GM12878 (cell line): Measurements from ENCODE around the gene ZNF451. TPM values are rescaled to one million over a fixed set of nuclear protein-coding genes. Genes with fewer than 3 reads are reported as not detected.

Experiments
- ATAC-seq: fragments of 200-7000 bp; cut with Tn5 transposase; 3 replicates; pipeline ENCODE4 v1.9.1; 2020; ENCODE audit warnings: mild to moderate bottlenecking, moderate library complexity
- BruUV-seq: library from RNA; stranded (reverse); fragments of 400-500 nt; replicated peaks from 2 replicates; lab custom pipeline; 2021; lab: Mats Ljungman, UMichigan
- CTCF ChIA-PET: fragments of 300-600 bp; sonication (Branson Sonifier 250); formaldehyde crosslinking; extraction: SDS; loops from one replicate; lab custom pipeline; 2021; ENCODE audit warnings: inconsistent platforms; lab: Yijun Ruan, JAX
- POLR2A ChIA-PET: fragments of 350-600 bp; formaldehyde crosslinking; extraction: SDS; loops from one replicate; lab custom pipeline; 2021; ENCODE audit warnings: inconsistent platforms; lab: Charles Lee
- RAD21 ChIA-PET: fragments of 300-600 bp; sonication (Branson Sonifier 250); formaldehyde crosslinking; loops from one replicate; lab custom pipeline; 2023; ENCODE audit warnings: antibody characterized with exemption; ENCODE audit not compliant: unreplicated experiment; lab: Charles Lee
- SMC1A ChIA-PET: fragments of 300-600 bp; sonication (Branson Sonifier 250); formaldehyde crosslinking; loops from one replicate; lab custom pipeline; 2023; ENCODE audit not compliant: unreplicated experiment, uncharacterized antibody; lab: Charles Lee
- DNase-seq: peaks from one replicate; pipeline ENCODE4 v3.0.0-alpha.2; 2011; ENCODE audit warnings: low read depth, low spot score
- FAIRE-seq: peaks from 3 replicates; lab custom pipeline; 2011; peaks lifted over from hg19 to GRCh38; lab: Jason Lieb, UNC
- H2AFZ ChIP-seq: 2 replicates; pipeline ENCODE4 v1.6.0; 2011; ENCODE audit warnings: low read depth, low read length, control low read depth; ENCODE audit not compliant: control insufficient read depth
- H3K27ac ChIP-seq: 2 replicates; pipeline ENCODE4 v1.5.1; 2011; ENCODE audit warnings: control low read depth; ENCODE audit not compliant: control insufficient read depth, insufficient read depth
- H3K27me3 ChIP-seq, 2 experiments: replicated peaks in 1 of 2; 2 replicates each; pipeline versions ENCODE4 v1.6.0 to v1.6.1; 2011; ENCODE audit warnings: low read length in 1 of 2; ENCODE audit not compliant: control insufficient read depth in 2 of 2, insufficient read depth in 2 of 2
- H3K36me3 ChIP-seq, 2 experiments: 2 replicates each; pipeline ENCODE4 v1.5.1; 2011; ENCODE audit warnings: low read length in 1 of 2; ENCODE audit not compliant: control insufficient read depth in 2 of 2, insufficient read depth in 2 of 2
- H3K4me1 ChIP-seq: 2 replicates; pipeline ENCODE4 v1.6.1; 2011; ENCODE audit warnings: mild to moderate bottlenecking, low read length, moderate library complexity, mixed read lengths; ENCODE audit not compliant: control insufficient read depth, insufficient read depth
- H3K4me2 ChIP-seq: 2 replicates; pipeline ENCODE4 v1.6.0; 2011; ENCODE audit warnings: control low read depth; ENCODE audit not compliant: control insufficient read depth, insufficient read depth
- H3K4me3 ChIP-seq: fragments of 200-600 bp; sonication (generic); 2 replicates; pipeline ENCODE4 v1.5.1; 2016
- H3K79me2 ChIP-seq: 2 replicates; pipeline ENCODE4 v1.6.0; 2011; ENCODE audit warnings: low read length; ENCODE audit not compliant: control insufficient read depth, insufficient read depth
- H3K9ac ChIP-seq: 2 replicates; pipeline ENCODE4 v1.8.0; 2011; ENCODE audit warnings: low read length, control low read depth, mixed read lengths; ENCODE audit not compliant: control insufficient read depth, insufficient read depth
- H3K9me3 ChIP-seq: replicated peaks from 3 replicates; pipeline ENCODE4 v1.5.1; 2011; ENCODE audit warnings: mild to moderate bottlenecking, low read length; ENCODE audit not compliant: control insufficient read depth, insufficient read depth
- H4K20me1 ChIP-seq: 2 replicates; pipeline ENCODE4 v1.6.0; 2011; ENCODE audit not compliant: control insufficient read depth, insufficient read depth
- BACH1 ChIP-seq: fragments of 450-650 bp; IDR thresholded peaks from 2 replicates; pipeline ENCODE4 v1.6.1; 2017; ENCODE audit warnings: mild to moderate bottlenecking, borderline replicate concordance
- BHLHE40 ChIP-seq, 2 experiments: fragments of 450-650 bp in 1 of 2; IDR thresholded peaks; 2 replicates each; pipeline ENCODE4 v1.6.1; 2011 to 2017; ENCODE audit warnings: low read depth in 2 of 2, borderline replicate concordance in 1 of 2, improper control_type of control experiment in 1 of 2, low read length in 1 of 2, mild to moderate bottlenecking in 1 of 2
- DPF2 ChIP-seq: fragments of 450-650 bp; IDR thresholded peaks from 2 replicates; pipeline ENCODE4 v1.6.1; 2017; ENCODE audit warnings: mild to moderate bottlenecking
- GATAD2B ChIP-seq: fragments of 450-650 bp; conservative IDR thresholded peaks from 2 replicates; pipeline ENCODE4 v1.6.1; 2017; ENCODE audit warnings: low read depth, mild to moderate bottlenecking, moderate library complexity
- IRF4 ChIP-seq: IDR thresholded peaks from 2 replicates; pipeline ENCODE4 v1.6.1; 2011; ENCODE audit warnings: low read depth, low read length
- JUND ChIP-seq: IDR thresholded peaks from 2 replicates; pipeline ENCODE4 v1.6.1; 2012; ENCODE audit warnings: low read depth, mild to moderate bottlenecking, low read length, improper control_type of control experiment, moderate library complexity
- KAT2A ChIP-seq: conservative IDR thresholded peaks from 2 replicates; pipeline ENCODE4 v1.6.1; 2011; ENCODE audit warnings: low read depth, low read length; ENCODE audit not compliant: control insufficient read depth
- MEF2A ChIP-seq: IDR thresholded peaks from 2 replicates; pipeline ENCODE4 v1.6.1; 2011; ENCODE audit warnings: low read depth, mild to moderate bottlenecking, low read length, moderate library complexity; ENCODE audit not compliant: insufficient read depth
- MEF2B ChIP-seq: fragments of 450-650 bp; IDR thresholded peaks from 2 replicates; pipeline ENCODE4 v1.6.1; 2018; ENCODE audit warnings: mild to moderate bottlenecking, moderate library complexity; ENCODE audit not compliant: partially characterized antibody, poor library complexity, severe bottlenecking
- PAX8 ChIP-seq: fragments of 450-650 bp; IDR thresholded peaks from 2 replicates; pipeline ENCODE4 v1.6.1; 2017; ENCODE audit warnings: mild to moderate bottlenecking, moderate library complexity
- SMAD5 ChIP-seq: IDR thresholded peaks from 2 replicates; pipeline ENCODE4 v1.6.1; 2016; ENCODE audit warnings: antibody characterized with exemption, low read depth
- SP1 ChIP-seq: IDR thresholded peaks from one replicate; pipeline ENCODE4 v1.6.1; 2011; ENCODE audit warnings: low read depth, low read length
- STAT1 ChIP-seq: fragments of 450-650 bp; conservative IDR thresholded peaks from 2 replicates; pipeline ENCODE4 v1.6.1; 2014; ENCODE audit warnings: antibody characterized with exemption, mild to moderate bottlenecking
- TCF7 ChIP-seq: IDR thresholded peaks from 2 replicates; pipeline ENCODE4 v1.6.1; 2014; ENCODE audit warnings: antibody characterized with exemption, borderline replicate concordance
- ZNF622 ChIP-seq: fragments of 450-650 bp; IDR thresholded peaks from 2 replicates; pipeline ENCODE4 v1.6.1; 2017; ENCODE audit warnings: mild to moderate bottlenecking, inconsistent platforms
- ZSCAN29 ChIP-seq: fragments of 450-650 bp; IDR thresholded peaks from 2 replicates; pipeline ENCODE4 v1.6.1; 2017; ENCODE audit warnings: mild to moderate bottlenecking, moderate library complexity
- in situ Hi-C: fragments of 300-500 bp; cut with MboI; formaldehyde crosslinking; loops from 9 replicates; pipeline ENCODE4 v1.14.3; 2018; ENCODE audit warnings: mixed read lengths
- intact Hi-C: fragments of 100-400 bp; cut with micrococcal nuclease; formaldehyde crosslinking; loops from one replicate; pipeline ENCODE4 v1.14.2; 2022; ENCODE audit not compliant: unreplicated experiment
- polyA plus RNA-seq, 11 experiments: library from polyadenylated mRNA; depleted of rRNA in 4 of 11; unstranded in 6 of 11; stranded (reverse) in 5 of 11; fragments of >200 nt; fragmentation: Nextera tagmentation in 4 of 11; fragmentation: Illumina TruSeq in 1 of 11; extraction: Ambion mirVana in 4 of 11; extraction: Trizol in 1 of 11; gene quantifications; 1 replicate in 1 of 11; 2 replicates in 10 of 11; pipeline versions ENCODE4 v1.2.1 to v1.2.3, GENCODE V29; 2011 to 2016; ENCODE audit warnings: inconsistent platforms in 2 of 11, missing spikeins in 2 of 11, low read depth in 1 of 11
- total RNA-seq, 4 experiments: library from RNA; depleted of rRNA in 3 of 4; stranded (reverse); fragments of >200 nt in 3 of 4; fragmentation: Illumina TruSeq in 1 of 4; extraction: Trizol in 1 of 4; gene quantifications; 2 replicates each; pipeline versions ENCODE4 v1.2.1 to v1.2.3, GENCODE V29; 2013 to 2021
- TF ChIP-seq, protein P1 (sequence below): IDR thresholded peaks from 2 replicates; pipeline ENCODE4 v1.6.1; 2011; ENCODE audit warnings: mild to moderate bottlenecking, low read depth, low read length, moderate library complexity; ENCODE audit not compliant: insufficient replicate concordance

The ZNF451 gene
- total and polyA plus RNA-seq, 10 of the 15 experiments (the other 5 are each of a cell fraction or from before 2014, with no cell fraction given) = 6.5 to 44.4 (median 23.8) TPM

DNA sequence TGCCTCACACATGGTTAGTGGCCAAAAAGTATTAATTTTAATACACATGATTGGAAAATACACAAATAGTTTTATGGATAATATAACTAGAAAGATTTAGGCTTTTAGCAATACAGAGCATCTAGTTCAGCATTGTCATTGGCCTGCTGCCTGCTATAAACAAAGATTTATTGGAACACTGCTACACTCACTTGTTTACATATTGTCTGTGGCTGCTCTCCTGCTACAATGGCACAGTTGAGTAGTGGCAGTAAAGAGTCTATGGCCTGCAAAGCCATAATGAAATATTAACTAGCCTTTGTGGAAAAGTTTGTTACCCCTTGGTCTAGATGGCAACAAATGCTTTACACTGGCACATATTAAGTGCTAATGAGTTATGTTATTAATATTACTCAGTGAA lies 37.8 kb downstream of the ZNF451 start:
- CTCF ChIA-PET = no interaction called here
- in situ Hi-C loops = no loop called here
- Histone ChIP-seq H3K4me2 (no peak overlapping the region), H4K20me1 (no peaks in the 10 kb centered on the region), H3K27me3 (no peaks in the 10 kb centered on the region), H3K27ac (no peak overlapping the region), H3K79me2 (no peaks in the 10 kb centered on the region; the same call in 1 of the 2 replicates), H2AFZ (no peak overlapping the region), H3K9me3 (no peaks in the 10 kb centered on the region; the same call in 2 of the 3 replicates), H3K4me3 (no peak overlapping the region), H3K36me3 (no peaks in the 10 kb centered on the region; a peak in 1 of 4 replicates), H3K4me1 (no peaks in the 10 kb centered on the region), H3K9ac (no peak overlapping the region)
- TF ChIP-seq GATAD2B (no peak), TCF7 (no peak), ZNF622 (no peak), SMAD5 (no peak), KAT2A (no peak), MEF2B (no peak), SP1 (no peak), STAT1 (no peak), ZSCAN29 (no peak), PAX8 (no peak), MEF2A (no peak), JUND (no peak), BACH1 (no peak), IRF4 (no peak), DPF2 (no peak), BHLHE40 (IDR thresholded peaks at IDR 0.05; ENCODE audit: borderline replicate concordance in 1 of 2, low read depth in 2 of 2, low read length in 1 of 2) (no peak)
- TF ChIP-seq, protein P1, sequence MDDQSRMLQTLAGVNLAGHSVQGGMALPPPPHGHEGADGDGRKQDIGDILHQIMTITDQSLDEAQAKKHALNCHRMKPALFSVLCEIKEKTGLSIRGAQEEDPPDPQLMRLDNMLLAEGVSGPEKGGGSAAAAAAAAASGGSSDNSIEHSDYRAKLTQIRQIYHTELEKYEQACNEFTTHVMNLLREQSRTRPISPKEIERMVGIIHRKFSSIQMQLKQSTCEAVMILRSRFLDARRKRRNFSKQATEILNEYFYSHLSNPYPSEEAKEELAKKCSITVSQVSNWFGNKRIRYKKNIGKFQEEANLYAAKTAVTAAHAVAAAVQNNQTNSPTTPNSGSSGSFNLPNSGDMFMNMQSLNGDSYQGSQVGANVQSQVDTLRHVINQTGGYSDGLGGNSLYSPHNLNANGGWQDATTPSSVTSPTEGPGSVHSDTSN = no peak
- POLR2A ChIA-PET = no interaction called here
- SMC1A ChIA-PET = no interaction called here
- RAD21 ChIA-PET = no interaction called here
- no TSS peak for BruUV-seq
- FAIRE-seq = no peak
- ATAC-seq = no peak
- DNase-seq = no peak
- intact Hi-C loops = no loop called here
